Measurements from ENCODE around the gene GMDS.

GMDS gene

GRCh38 chr6:2109796-2110195, 135.6 kb downstream of the GMDS start:
- 96% methylated on average over 5 of the region's 5 CpGs for WGBS (ENCODE audit: insufficient coverage)
- Histone ChIP-seq H3K27me3 (replicated peaks in 2 of 5; ENCODE audit: control insufficient read depth in 4 of 5, insufficient read depth in 5 of 5, low read length in 4 of 5) (no peaks in the 10 kb centered on the region), H3K4me3 (ENCODE audit: control insufficient read depth in 1 of 7, extremely low read depth in 1 of 7, insufficient read depth in 4 of 7, low read depth in 2 of 7, low read length in 6 of 7) (no peak overlapping the region), H3K27ac (ENCODE audit: insufficient read depth in 1 of 2, low read depth in 1 of 2, low read length in 2 of 2, poor library complexity in 1 of 2, severe bottlenecking in 2 of 2) (no peak overlapping the region), H3K36me3 (ENCODE audit: control insufficient read depth in 4 of 4, insufficient read depth in 4 of 4, low read length in 3 of 4) (peaks cover 0 to 2% (median 0%) of the 10 kb centered on the region in 4 experiments), H3K4me1 (ENCODE audit: control extremely low read depth in 1 of 4, control insufficient read depth in 4 of 4, insufficient read depth in 4 of 4, low read length in 3 of 4) (peaks cover 0 to 14% (median 6%) of the 10 kb centered on the region in 4 experiments), H3K9me3 (ENCODE audit: control extremely low read depth in 1 of 5, control insufficient read depth in 4 of 5, insufficient read depth in 2 of 5, low read depth in 1 of 5, low read length in 4 of 5) (no peaks in the 10 kb centered on the region)
- ChIA-PET CTCF (interaction anchor here (0.6 to 1.0 kb wide), 3 partner anchors 18 to 508 kb away, joined by 3 read pairs; no protein-coding TSS in a partner anchor), POLR2A (no interaction called here)
- DNase-seq = no peak

- Histone ChIP-seq H3K27me3 (replicated peaks in 2 of 5; ENCODE audit: control insufficient read depth in 4 of 5, insufficient read depth in 5 of 5, low read length in 4 of 5) (no peaks in the 10 kb centered on the region), H3K4me1 (ENCODE audit: control extremely low read depth in 1 of 4, control insufficient read depth in 4 of 4, insufficient read depth in 4 of 4, low read length in 3 of 4) (peaks cover 0 to 17% (median 6%) of the 10 kb centered on the region in 4 experiments), H3K36me3 (ENCODE audit: control insufficient read depth in 4 of 4, insufficient read depth in 4 of 4, low read length in 3 of 4) (peaks cover 0 to 2% (median 0%) of the 10 kb centered on the region in 4 experiments), H3K4me3 (ENCODE audit: control insufficient read depth in 1 of 7, extremely low read depth in 1 of 7, insufficient read depth in 4 of 7, low read depth in 2 of 7, low read length in 6 of 7) (no peak overlapping the region), H3K9me3 (ENCODE audit: control extremely low read depth in 1 of 5, control insufficient read depth in 4 of 5, insufficient read depth in 2 of 5, low read depth in 1 of 5, low read length in 4 of 5) (no peaks in the 10 kb centered on the region), H3K27ac (ENCODE audit: insufficient read depth in 1 of 2, low read depth in 1 of 2, low read length in 2 of 2, poor library complexity in 1 of 2, severe bottlenecking in 2 of 2) (no peak overlapping the region)
- WGBS (ENCODE audit: insufficient coverage) = 94% methylated on average over 7 of the region's 9 CpGs
- no peak for DNase-seq
- ChIA-PET CTCF (interaction anchor here (0.9 to 1.3 kb wide), 5 partner anchors 13 to 588 kb away, joined by 3 to 4 read pairs (median 3); no protein-coding TSS in a partner anchor), POLR2A (no interaction called here)
These were observed 136.6 kb downstream of the GMDS start for GRCh38 chr6:2108700-2109306.

- no peak overlapping the region for H3K4me3 ChIP-seq (ENCODE audit: control insufficient read depth in 1 of 7, extremely low read depth in 1 of 7, insufficient read depth in 4 of 7, low read depth in 2 of 7, low read length in 6 of 7)
- CTCF ChIA-PET = interaction anchor here (0.8 to 3.9 kb wide), 29 partner anchors 8 to 528 kb away, joined by 3 to 19 read pairs (median 4); no protein-coding TSS in a partner anchor
- H3K36me3 ChIP-seq (ENCODE audit: control insufficient read depth in 4 of 4, insufficient read depth in 4 of 4, low read length in 3 of 4) = no peaks in the 10 kb centered on the region
- no CpG with 5 or more reads among the region's 1 CpG for whole genome bisulfite sequencing (ENCODE audit: insufficient coverage)
- no peaks in the 10 kb centered on the region for H3K9me3 ChIP-seq (ENCODE audit: control extremely low read depth in 1 of 5, control insufficient read depth in 4 of 5, insufficient read depth in 2 of 5, low read depth in 1 of 5, low read length in 4 of 5)
- POLR2A ChIA-PET = no interaction called here
- DNase-seq = no peak
- H3K27ac ChIP-seq (ENCODE audit: insufficient read depth in 1 of 2, low read depth in 1 of 2, low read length in 2 of 2, poor library complexity in 1 of 2, severe bottlenecking in 2 of 2) = no peak overlapping the region
- H3K27me3 ChIP-seq (replicated peaks in 2 of 5; ENCODE audit: control insufficient read depth in 4 of 5, insufficient read depth in 5 of 5, low read length in 4 of 5) = no peaks in the 10 kb centered on the region
- H3K4me1 ChIP-seq (ENCODE audit: control extremely low read depth in 1 of 4, control insufficient read depth in 4 of 4, insufficient read depth in 4 of 4, low read length in 3 of 4) = peaks cover 0 to 8% (median 2%) of the 10 kb centered on the region in 4 experiments
These were observed 140.9 kb downstream of the GMDS start for GRCh38 chr6:2104524-2104880.

GRCh38 chr6:2103765-2104523, 141.5 kb downstream of the GMDS start:
- Histone ChIP-seq H3K9me3 (ENCODE audit: control extremely low read depth in 1 of 5, control insufficient read depth in 4 of 5, insufficient read depth in 2 of 5, low read depth in 1 of 5, low read length in 4 of 5) (no peaks in the 10 kb centered on the region), H3K4me1 (ENCODE audit: control extremely low read depth in 1 of 4, control insufficient read depth in 4 of 4, insufficient read depth in 4 of 4, low read length in 3 of 4) (peaks cover 0 to 7% (median 2%) of the 10 kb centered on the region in 4 experiments), H3K27ac (ENCODE audit: insufficient read depth in 1 of 2, low read depth in 1 of 2, low read length in 2 of 2, poor library complexity in 1 of 2, severe bottlenecking in 2 of 2) (no peak overlapping the region), H3K27me3 (replicated peaks in 2 of 5; ENCODE audit: control insufficient read depth in 4 of 5, insufficient read depth in 5 of 5, low read length in 4 of 5) (no peaks in the 10 kb centered on the region), H3K36me3 (ENCODE audit: control insufficient read depth in 4 of 4, insufficient read depth in 4 of 4, low read length in 3 of 4) (no peaks in the 10 kb centered on the region), H3K4me3 (ENCODE audit: control insufficient read depth in 1 of 7, extremely low read depth in 1 of 7, insufficient read depth in 4 of 7, low read depth in 2 of 7, low read length in 6 of 7) (no peak overlapping the region)
- CTCF ChIA-PET = interaction anchor here (0.5 to 3.9 kb wide), 32 partner anchors 8 to 529 kb away, joined by 3 to 19 read pairs (median 4); no protein-coding TSS in a partner anchor
- WGBS (ENCODE audit: insufficient coverage) = 79% methylated on average over 5 of the region's 6 CpGs
- peak; percentile 45 to 75 (median 73) for DNase-seq
- POLR2A ChIA-PET = no interaction called here

- Histone ChIP-seq H3K27ac (ENCODE audit: insufficient read depth in 1 of 2, low read depth in 1 of 2, low read length in 2 of 2, poor library complexity in 1 of 2, severe bottlenecking in 2 of 2) (no peak overlapping the region), H3K4me1 (ENCODE audit: control extremely low read depth in 1 of 4, control insufficient read depth in 4 of 4, insufficient read depth in 4 of 4, low read length in 3 of 4) (peaks cover 0 to 6% (median 2%) of the 10 kb centered on the region in 4 experiments), H3K4me3 (ENCODE audit: control insufficient read depth in 1 of 7, extremely low read depth in 1 of 7, insufficient read depth in 4 of 7, low read depth in 2 of 7, low read length in 6 of 7) (no peak overlapping the region), H3K36me3 (ENCODE audit: control insufficient read depth in 4 of 4, insufficient read depth in 4 of 4, low read length in 3 of 4) (no peaks in the 10 kb centered on the region), H3K27me3 (replicated peaks in 2 of 5; ENCODE audit: control insufficient read depth in 4 of 5, insufficient read depth in 5 of 5, low read length in 4 of 5) (no peaks in the 10 kb centered on the region), H3K9me3 (ENCODE audit: control extremely low read depth in 1 of 5, control insufficient read depth in 4 of 5, insufficient read depth in 2 of 5, low read depth in 1 of 5, low read length in 4 of 5) (no peaks in the 10 kb centered on the region)
- ChIA-PET POLR2A (no interaction called here), CTCF (interaction anchor here (1.2 to 3.9 kb wide), 2 partner anchors 180 to 210 kb away, joined by 5 to 19 read pairs; no protein-coding TSS in a partner anchor)
- peak in 2 of 3 donors; percentile 15 to 24 for DNase-seq
- no CpG with 5 or more reads among the region's 5 CpGs for WGBS (ENCODE audit: insufficient coverage)
These were observed 142.4 kb downstream of the GMDS start for GRCh38 chr6:2102966-2103365.

- ChIA-PET POLR2A (no interaction called here), CTCF (interaction anchor here (1.2 to 3.9 kb wide), 2 partner anchors 180 to 209 kb away, joined by 5 to 19 read pairs; no protein-coding TSS in a partner anchor)
- H3K27ac ChIP-seq (ENCODE audit: insufficient read depth in 1 of 2, low read depth in 1 of 2, low read length in 2 of 2, poor library complexity in 1 of 2, severe bottlenecking in 2 of 2) = no peak overlapping the region
- H3K27me3 ChIP-seq (replicated peaks in 2 of 5; ENCODE audit: control insufficient read depth in 4 of 5, insufficient read depth in 5 of 5, low read length in 4 of 5) = no peaks in the 10 kb centered on the region
- H3K4me3 ChIP-seq (ENCODE audit: control insufficient read depth in 1 of 7, extremely low read depth in 1 of 7, insufficient read depth in 4 of 7, low read depth in 2 of 7, low read length in 6 of 7) = no peak overlapping the region
- DNase-seq = peak in 2 of 3 donors; percentile 34 to 38
- H3K4me1 ChIP-seq (ENCODE audit: control extremely low read depth in 1 of 4, control insufficient read depth in 4 of 4, insufficient read depth in 4 of 4, low read length in 3 of 4) = peaks cover 0 to 6% (median 2%) of the 10 kb centered on the region in 4 experiments
- no peaks in the 10 kb centered on the region for H3K36me3 ChIP-seq (ENCODE audit: control insufficient read depth in 4 of 4, insufficient read depth in 4 of 4, low read length in 3 of 4)
- WGBS (ENCODE audit: insufficient coverage) = 45% methylated on average over 3 of the region's 5 CpGs
- no peaks in the 10 kb centered on the region for H3K9me3 ChIP-seq (ENCODE audit: control extremely low read depth in 1 of 5, control insufficient read depth in 4 of 5, insufficient read depth in 2 of 5, low read depth in 1 of 5, low read length in 4 of 5)
These were observed 143.0 kb downstream of the GMDS start for GRCh38 chr6:2102316-2102883.

All from common myeloid progenitor, CD34-positive (primary cell).